Mucosa of stomach (tissue), 1 donor: ENCODE measurements around the gene MOV10L1.
"Not testable (repeated sequence)": the region's sequence is repeated elsewhere in the genome, so short reads cannot be mapped to it uniquely, and the experiment has no call there.

Experiments used
- H3K27me3 ChIP-seq: one replicate; pipeline ENCODE4 v1.7.0; 2013; ENCODE audit warnings: mild to moderate bottlenecking, low read length; ENCODE audit not compliant: control insufficient read depth, insufficient read depth
- H3K36me3 ChIP-seq: one replicate; pipeline ENCODE4 v1.7.0; 2013; ENCODE audit warnings: low read length; ENCODE audit not compliant: control insufficient read depth, insufficient read depth
- H3K4me1 ChIP-seq: one replicate; pipeline ENCODE4 v1.7.0; 2013; ENCODE audit warnings: mild to moderate bottlenecking, low read length; ENCODE audit not compliant: control insufficient read depth, insufficient read depth
- H3K4me3 ChIP-seq: one replicate; pipeline ENCODE4 v1.7.0; 2013; ENCODE audit warnings: low read length
- H3K9ac ChIP-seq: one replicate; pipeline ENCODE4 v1.7.0; 2013; ENCODE audit warnings: mild to moderate bottlenecking, low read length, moderate library complexity
- H3K9me3 ChIP-seq: one replicate; pipeline ENCODE4 v1.7.0; 2013; ENCODE audit warnings: mild to moderate bottlenecking, low read length, moderate library complexity; ENCODE audit not compliant: control insufficient read depth
- donor health status: Pancreatic carcinoma.

MOV10L1 gene

DNA sequence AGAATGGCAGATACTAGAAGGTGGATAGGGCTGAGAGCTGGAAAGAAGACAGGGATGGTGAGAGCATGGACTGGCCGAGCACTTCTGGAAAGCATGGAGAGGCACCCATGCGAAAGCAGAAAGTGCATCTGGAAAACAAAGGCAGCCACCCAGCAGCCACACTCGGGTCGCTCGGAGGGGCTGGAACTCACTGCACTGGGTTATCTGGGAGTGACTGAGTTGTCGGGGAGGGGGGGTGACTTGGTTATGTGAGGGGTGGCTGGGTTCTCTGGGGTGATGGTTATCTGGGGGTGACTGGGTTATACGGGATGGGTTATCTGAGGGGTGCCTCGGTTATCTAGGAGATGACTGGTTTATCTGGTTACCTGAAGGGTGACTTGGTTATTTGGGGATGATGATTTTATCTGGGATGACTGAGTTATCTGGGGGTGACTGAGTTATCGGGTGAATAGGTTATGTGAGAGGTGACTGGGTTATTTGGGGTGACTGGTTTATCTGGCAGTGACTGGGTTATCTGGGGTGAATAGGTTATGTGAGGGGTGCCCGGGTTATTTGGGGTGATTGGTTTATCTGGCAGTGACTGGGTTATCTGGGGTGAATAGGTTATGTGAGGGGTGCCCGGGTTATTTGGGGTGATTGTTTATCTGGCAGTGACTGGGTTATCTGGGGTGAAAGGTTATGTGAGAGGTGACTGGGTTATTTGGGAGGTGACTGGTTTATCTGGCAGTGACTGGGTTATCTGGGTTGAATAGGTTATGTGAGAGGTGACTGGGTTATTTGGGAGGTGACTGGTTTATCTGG lies 78.1 kb downstream of the MOV10L1 start:
- no peaks in the 10 kb centered on the region for H3K36me3 ChIP-seq
- H3K4me1 ChIP-seq: peaks cover 11% of the 10 kb centered on the region
- H3K9me3 ChIP-seq: no peaks in the 10 kb centered on the region
- peaks cover 31% of the 10 kb centered on the region for H3K27me3 ChIP-seq
- H3K4me3 ChIP-seq: no peak overlapping the region
- H3K9ac ChIP-seq: no peak overlapping the region

DNA sequence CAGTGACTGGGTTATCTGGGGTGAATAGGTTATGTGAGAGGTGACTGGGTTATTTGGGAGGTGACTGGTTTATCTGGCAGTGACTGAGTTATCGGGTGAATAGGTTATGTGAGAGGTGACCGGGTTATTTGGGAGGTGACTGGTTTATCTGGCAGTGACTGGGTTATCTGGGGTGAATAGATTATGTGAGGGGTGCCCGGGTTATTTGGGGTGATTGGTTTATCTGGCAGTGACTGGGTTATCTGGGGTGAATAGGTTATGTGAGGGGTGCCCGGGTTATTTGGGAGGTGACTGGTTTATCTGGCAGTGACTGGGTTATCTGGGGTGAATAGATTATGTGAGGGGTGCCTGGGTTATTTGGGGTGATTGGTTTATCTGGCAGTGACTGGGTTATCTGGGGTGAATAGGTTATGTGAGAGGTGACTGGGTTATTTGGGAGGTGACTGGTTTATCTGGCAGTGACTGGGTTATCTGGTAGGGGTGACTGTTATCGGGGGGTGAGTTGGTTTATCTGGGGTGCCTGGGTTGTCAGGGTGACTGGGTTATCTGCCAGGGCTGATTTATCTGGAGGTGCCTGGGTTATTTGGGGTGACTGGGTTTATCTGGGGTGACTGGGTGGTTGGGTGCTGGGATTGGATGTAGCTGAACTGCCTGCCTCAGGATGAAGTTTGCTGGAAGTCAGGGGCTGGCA lies 78.8 kb downstream of the MOV10L1 start:
- Histone ChIP-seq H3K27me3 (peaks cover 35% of the 10 kb centered on the region), H3K4me1 (peaks cover 11% of the 10 kb centered on the region)
- H3K9me3 ChIP-seq, H3K9ac ChIP-seq, H3K36me3 ChIP-seq, H3K4me3 ChIP-seq: not testable (repeated sequence)

- no peak overlapping the region for H3K9ac ChIP-seq
- peaks cover 39% of the 10 kb centered on the region for H3K27me3 ChIP-seq
- H3K4me1 ChIP-seq: peaks cover 11% of the 10 kb centered on the region
- no peaks in the 10 kb centered on the region for H3K36me3 ChIP-seq
- no peaks in the 10 kb centered on the region for H3K9me3 ChIP-seq
- H3K4me3 ChIP-seq: no peak overlapping the region
Measured at GRCh38 chr22:50169181-50169759, 79.5 kb downstream of the MOV10L1 start.

GRCh38 chr22:50169774-50170341 lies 80.1 kb downstream of the MOV10L1 start:
- no peak overlapping the region for H3K4me3 ChIP-seq
- H3K4me1 ChIP-seq: peaks cover 11% of the 10 kb centered on the region
- no peak overlapping the region for H3K9ac ChIP-seq
- H3K36me3 ChIP-seq: no peaks in the 10 kb centered on the region
- no peaks in the 10 kb centered on the region for H3K9me3 ChIP-seq
- peaks cover 41% of the 10 kb centered on the region for H3K27me3 ChIP-seq

DNA sequence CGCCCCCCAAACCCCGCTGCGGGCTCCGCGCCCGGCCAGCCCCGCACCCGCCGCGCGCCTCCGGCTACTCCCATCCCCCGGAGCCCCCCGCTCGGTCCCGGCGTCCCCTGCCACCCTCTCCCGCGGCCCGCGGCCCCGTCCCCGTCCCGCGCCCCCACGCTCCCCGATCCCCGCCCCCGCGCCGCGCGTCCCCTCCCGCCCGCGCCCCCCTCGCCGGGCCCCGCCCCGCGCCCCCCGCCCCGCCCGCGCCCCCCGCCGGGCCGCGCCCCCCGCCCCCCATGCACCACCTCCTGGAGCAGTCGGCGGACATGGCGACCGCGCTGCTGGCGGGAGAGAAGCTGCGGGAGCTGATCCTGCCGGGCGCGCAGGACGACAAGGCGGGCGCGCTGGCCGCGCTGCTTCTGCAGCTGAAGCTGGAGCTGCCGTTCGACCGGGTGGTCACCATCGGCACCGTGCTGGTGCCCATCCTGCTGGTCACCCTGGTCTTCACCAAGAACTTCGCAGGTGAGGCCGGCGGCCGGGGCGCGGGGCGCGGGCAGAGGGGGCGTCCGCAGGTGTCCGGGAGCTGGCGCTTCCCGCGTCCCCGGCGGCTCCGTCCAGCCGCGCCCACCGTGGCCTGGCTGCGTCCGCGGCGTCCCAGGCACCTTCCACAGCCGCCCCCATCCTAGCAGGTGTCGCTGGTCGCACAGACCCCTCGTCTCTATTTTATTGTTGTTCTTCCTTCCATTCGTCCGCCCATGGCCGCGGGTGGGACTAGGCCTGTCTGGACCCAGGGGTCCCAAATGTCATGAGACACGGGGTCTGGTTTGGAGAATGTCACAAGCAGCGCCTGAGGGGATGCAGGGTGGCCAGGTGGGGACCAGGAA lies 80.9 kb downstream of the MOV10L1 start, which contains the start of gene PANX2:
Gene PANX2, plus strand, starts transcription at position 279 of the 866 bp plus-strand sequence. Its CDS starts 0 bp downstream, at position 279.
- H3K4me1 ChIP-seq: peaks cover 11% of the 10 kb centered on the region
- H3K9me3 ChIP-seq: no peaks in the 10 kb centered on the region
- H3K4me3 ChIP-seq: no peak within 1 kb of the TSS
- H3K27me3 ChIP-seq: peaks cover 41% of the 10 kb centered on the region
- no peaks in the 10 kb centered on the region for H3K36me3 ChIP-seq
- H3K9ac ChIP-seq: no peak within 1 kb of the TSS

DNA sequence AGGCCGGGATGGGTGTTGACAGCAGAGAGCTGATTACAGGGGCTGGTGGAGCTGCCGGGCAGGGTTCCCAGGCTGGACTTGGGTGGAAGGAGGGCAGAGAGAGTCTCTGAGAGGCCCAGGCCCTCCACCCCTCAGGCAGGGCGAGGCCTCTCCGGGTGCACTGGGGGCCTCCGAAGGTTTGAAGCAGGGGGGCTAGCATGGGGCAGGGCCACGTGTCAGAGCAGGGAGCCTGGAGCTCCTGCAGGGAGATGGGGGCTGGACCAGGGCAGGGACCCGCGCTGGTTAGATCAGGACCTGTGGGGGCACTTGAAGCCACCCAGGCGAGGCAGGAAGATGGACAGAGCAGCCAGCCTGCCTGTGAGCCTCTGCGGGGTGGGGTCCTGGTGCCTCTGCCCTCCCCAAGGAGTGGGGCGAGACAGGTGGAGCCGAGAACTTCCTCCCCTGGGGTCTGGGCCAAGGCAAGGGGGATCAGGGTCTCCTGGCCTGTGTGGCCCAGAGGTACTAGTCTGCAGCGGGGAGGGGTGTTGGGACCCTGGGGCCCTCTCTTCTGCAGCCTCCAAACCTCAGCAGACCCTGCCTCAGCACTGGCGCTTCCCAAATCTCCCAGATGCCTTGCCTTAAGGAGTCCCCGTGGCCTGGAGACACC lies 81.6 kb downstream of the MOV10L1 start:
- no peak overlapping the region for H3K4me3 ChIP-seq
- peaks cover 11% of the 10 kb centered on the region for H3K4me1 ChIP-seq
- no peak overlapping the region for H3K9ac ChIP-seq
- no peaks in the 10 kb centered on the region for H3K36me3 ChIP-seq
- H3K27me3 ChIP-seq: peaks cover 41% of the 10 kb centered on the region
- H3K9me3 ChIP-seq: no peaks in the 10 kb centered on the region

GRCh38 chr22:50171965-50172421 lies 82.2 kb downstream of the MOV10L1 start:
- H3K9me3 ChIP-seq: no peaks in the 10 kb centered on the region
- no peak overlapping the region for H3K9ac ChIP-seq
- H3K36me3 ChIP-seq: no peaks in the 10 kb centered on the region
- H3K27me3 ChIP-seq: peaks cover 41% of the 10 kb centered on the region
- H3K4me3 ChIP-seq: no peak overlapping the region
- peaks cover 11% of the 10 kb centered on the region for H3K4me1 ChIP-seq

DNA sequence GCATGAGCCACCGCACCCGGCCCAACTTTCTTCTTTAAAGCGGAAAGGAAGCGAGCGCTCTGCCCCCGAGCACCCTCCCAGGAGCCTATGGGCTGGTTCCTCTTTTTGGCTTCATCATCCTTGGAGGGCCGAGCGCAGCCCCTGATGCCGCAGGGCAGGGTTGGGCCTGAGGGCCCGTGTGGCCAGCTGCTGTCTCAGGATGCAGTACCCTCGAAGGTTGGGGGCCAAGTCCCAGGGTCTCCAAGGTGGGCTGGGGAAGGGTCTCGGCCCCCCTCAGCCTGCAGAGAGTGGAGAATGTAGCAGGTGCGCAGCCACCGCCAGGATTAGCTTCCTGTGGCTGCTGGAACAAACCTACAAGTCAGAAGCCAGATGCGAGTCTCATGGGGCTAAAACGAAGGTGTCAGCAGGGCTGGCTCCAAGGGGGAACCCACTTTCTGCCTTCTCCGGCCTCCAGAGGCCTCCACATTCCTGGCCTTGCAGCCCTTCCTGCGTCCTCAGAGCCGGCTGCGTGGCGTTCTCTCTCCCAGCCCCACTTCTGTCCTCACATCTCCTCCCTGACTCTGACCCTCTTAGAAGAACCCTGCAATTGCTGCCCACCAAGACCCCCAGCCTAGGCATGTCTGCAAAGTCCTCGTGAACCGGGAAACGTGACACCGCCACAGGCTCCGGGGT lies 83.6 kb downstream of the MOV10L1 start:
- peaks cover 38% of the 10 kb centered on the region for H3K27me3 ChIP-seq
- no peak overlapping the region for H3K9ac ChIP-seq
- H3K9me3 ChIP-seq: no peaks in the 10 kb centered on the region
- no peaks in the 10 kb centered on the region for H3K36me3 ChIP-seq
- peaks cover 11% of the 10 kb centered on the region for H3K4me1 ChIP-seq
- H3K4me3 ChIP-seq: no peak overlapping the region

GRCh38 chr22:50173983-50174355 lies 84.2 kb downstream of the MOV10L1 start:
- Histone ChIP-seq H3K9me3 (no peaks in the 10 kb centered on the region), H3K36me3 (no peaks in the 10 kb centered on the region), H3K27me3 (peaks cover 38% of the 10 kb centered on the region), H3K9ac (no peak overlapping the region), H3K4me1 (peaks cover 10% of the 10 kb centered on the region), H3K4me3 (no peak overlapping the region)

DNA sequence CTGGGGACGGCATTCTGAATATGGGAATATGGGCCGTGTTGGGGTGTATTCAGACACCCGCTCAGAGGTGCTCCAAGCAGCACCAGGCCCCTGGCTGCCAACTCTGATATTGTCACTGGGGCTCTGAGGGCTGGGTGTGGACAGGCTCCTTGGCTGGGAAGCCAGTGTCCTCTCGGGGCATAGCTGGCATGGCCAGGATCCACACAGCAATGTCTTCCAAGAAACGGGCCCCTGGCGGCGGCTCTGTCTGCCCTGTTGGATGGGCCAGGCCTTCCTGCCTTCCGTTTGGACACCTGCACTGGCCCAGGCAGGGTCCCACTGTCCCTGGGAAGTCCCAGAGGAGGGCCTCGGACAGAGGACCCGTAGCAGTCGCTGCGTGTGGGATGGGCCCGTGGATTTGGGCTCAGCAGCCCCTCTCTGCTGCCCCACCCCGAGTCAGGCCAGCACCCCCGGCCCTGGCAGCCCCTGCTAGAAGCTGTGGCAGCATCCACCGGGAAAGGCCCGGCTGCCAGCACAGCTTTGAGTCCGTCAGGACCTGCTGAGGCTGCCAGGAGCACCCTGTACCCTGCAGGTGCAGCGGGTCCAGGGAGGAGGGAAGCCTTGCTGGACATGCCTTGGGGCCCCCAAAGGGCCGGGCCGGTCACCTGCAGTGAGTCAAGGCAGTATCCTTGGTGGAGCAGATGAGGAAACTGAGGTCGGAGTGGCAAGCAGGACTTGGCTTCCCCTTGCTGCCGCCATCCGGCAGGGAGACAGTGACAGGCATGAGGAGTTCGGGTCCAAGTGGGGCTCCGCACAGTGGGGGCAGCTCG lies 84.8 kb downstream of the MOV10L1 start:
- Histone ChIP-seq H3K36me3 (no peaks in the 10 kb centered on the region), H3K4me3 (no peak overlapping the region), H3K27me3 (peaks cover 33% of the 10 kb centered on the region), H3K4me1 (peaks cover 7% of the 10 kb centered on the region), H3K9ac (no peak overlapping the region), H3K9me3 (no peaks in the 10 kb centered on the region)
